Dedifferentiated amniotic fluid mesenchymal stem cell (primary cell): ENCODE results near the gene EMSY.
"Not testable (repeated sequence)": the region's sequence is repeated elsewhere in the genome, so short reads cannot be mapped to it uniquely, and the experiment has no call there.

Experiments used
- DNase-seq: peaks from one replicate; pipeline ENCODE4 v3.0.0-alpha.2; 2016; ENCODE audit errors: extremely low spot score

The EMSY gene

GRCh38 chr11:76568139-76568538 is 123.3 kb downstream of the EMSY start:
- no peak for DNase-seq

- no peak for DNase-seq
Observed at GRCh38 chr11:76568621-76569020, 123.8 kb downstream of the EMSY start.

- DNase-seq = not testable (repeated sequence)
Observed at GRCh38 chr11:76572181-76572875, 127.5 kb downstream of the EMSY start.

GRCh38 chr11:76574406-76574805 is 129.6 kb downstream of the EMSY start:
- peak; percentile 19 for DNase-seq

GRCh38 chr11:76574879-76575278 is 130.1 kb downstream of the EMSY start:
- DNase-seq = no peak

GRCh38 chr11:76577226-76577920 is 132.6 kb downstream of the EMSY start:
- peak; percentile 88 for DNase-seq

- no peak for DNase-seq
Observed at GRCh38 chr11:76577921-76578653, 133.3 kb downstream of the EMSY start.

GRCh38 chr11:76578654-76579055 is 133.8 kb downstream of the EMSY start:
- DNase-seq = no peak

GRCh38 chr11:76579056-76579751 is 134.4 kb downstream of the EMSY start:
- no peak for DNase-seq

- DNase-seq = no peak
Observed at GRCh38 chr11:76579752-76580151, 134.9 kb downstream of the EMSY start.

GRCh38 chr11:76582471-76582870 is 137.7 kb downstream of the EMSY start:
- not testable (repeated sequence) for DNase-seq

GRCh38 chr11:76587820-76588454 is 143.1 kb downstream of the EMSY start:
- DNase-seq = no peak

GRCh38 chr11:76588455-76589325 is 143.9 kb downstream of the EMSY start:
- DNase-seq = no peak

- DNase-seq = no peak
Observed at GRCh38 chr11:76589477-76589876, 144.7 kb downstream of the EMSY start.

- DNase-seq = no peak
Observed at GRCh38 chr11:76589964-76590950, 145.4 kb downstream of the EMSY start.

GRCh38 chr11:76591416-76591815 is 146.6 kb downstream of the EMSY start:
- no peak for DNase-seq

- no peak for DNase-seq
Observed at GRCh38 chr11:76592025-76592914, 147.5 kb downstream of the EMSY start.

GRCh38 chr11:76592961-76593360 is 148.1 kb downstream of the EMSY start:
- DNase-seq = no peak
